Astrocyte of the hippocampus (primary cell): ENCODE results near the gene TMEM38A.
"Not testable (repeated sequence)": the region's sequence is repeated elsewhere in the genome, so short reads cannot be mapped to it uniquely, and the experiment has no call there.

Experiments
- DNase-seq: peaks from one replicate; pipeline ENCODE4 v3.0.0; 2011; ENCODE audit warnings: low read depth, low spot score

The TMEM38A gene

DNA sequence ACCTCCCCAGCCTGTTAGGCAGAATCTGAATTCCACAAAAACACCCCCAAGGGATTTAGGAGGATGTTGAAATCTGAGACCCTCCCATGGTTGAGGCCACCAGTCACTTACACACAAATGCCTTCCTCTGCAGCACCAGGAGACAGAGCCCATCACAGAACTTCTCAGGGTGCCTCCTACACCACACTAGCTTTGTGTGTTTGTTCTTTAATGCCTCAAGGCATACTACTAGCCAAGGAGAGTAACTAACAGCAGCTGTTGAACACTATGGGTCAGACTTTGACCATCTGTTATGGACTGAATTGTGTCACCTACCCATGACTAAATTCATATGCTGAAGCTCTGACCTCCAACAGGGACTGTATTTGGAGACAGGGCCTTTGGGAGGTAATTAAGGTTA lies 23.4 kb upstream of the TMEM38A start:
- DNase-seq = no peak

DNA sequence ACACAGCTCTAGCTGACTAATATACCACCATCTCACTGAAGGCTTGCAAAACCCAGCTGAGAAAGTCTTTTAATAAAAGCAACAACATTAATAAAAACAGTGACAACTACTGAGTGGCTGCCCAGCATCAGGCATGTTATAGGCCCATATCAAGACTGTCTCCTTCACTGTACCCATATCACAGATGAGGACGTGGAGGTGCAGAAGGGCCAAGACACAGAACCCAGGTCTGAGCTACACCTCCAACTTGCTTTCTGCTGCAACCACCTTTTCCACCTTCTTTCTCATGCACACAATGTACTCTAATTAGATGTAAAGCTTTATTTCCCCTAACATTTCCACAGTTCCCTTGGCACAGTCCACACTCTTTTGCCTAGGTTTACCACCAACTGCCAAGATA lies 22.3 kb upstream of the TMEM38A start:
- DNase-seq = no peak

DNA sequence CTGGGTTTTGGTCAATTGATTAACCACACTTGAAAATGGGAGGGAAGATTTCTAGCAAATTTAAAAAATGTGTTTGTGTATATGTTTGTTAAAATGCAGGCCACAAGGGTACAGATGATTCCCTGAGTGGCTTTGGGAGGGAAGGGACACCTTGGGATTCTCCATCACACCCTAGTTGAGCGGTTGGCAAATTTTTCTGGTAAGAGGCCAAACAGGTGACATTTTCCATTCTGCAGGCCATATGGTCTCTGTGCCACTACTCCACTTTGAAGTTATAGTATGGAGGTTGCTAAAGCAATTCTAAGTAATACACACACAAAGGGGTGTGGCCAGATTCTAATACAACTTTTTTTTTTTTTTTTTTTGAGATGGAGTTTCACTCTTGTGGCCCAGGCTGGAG lies 20.0 kb upstream of the TMEM38A start:
- no peak for DNase-seq

DNA sequence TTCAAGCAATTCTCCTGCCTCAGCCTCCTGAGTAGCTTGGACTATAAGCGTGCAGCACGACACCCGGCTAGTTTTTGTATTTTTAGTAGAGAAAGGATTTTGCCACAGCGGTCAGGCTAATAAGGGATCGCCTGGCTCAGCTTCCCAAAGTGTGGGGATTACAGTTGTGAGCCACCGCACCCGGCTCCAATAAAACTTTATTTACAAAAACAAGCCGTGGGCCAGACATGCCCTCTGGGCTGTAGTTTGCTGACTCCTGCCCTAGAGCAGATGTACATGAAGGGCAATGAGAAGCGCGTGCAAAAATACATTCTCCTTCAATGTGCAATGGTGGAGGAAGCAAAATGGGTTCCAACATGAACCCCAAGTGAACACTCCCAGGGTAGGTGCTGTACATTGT lies 19.2 kb upstream of the TMEM38A start:
- no peak for DNase-seq

DNA sequence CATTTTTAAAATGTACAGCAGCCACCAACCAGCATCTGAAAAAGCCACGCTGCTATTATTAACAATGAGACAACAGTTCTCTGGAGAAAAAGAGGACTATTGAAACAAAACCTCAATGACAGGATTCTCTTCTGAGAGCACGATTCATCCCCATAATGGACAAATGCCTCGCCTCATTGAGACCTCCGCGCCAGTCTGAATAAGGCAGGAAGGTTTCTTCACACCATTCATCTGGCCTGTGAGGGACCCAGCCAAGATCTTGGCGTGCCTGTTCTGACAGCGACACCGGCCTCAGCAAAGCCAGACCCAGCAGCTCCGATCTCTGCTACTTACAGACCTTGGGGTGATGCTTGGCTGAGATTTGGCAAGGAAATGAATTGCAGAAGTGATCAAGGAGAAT lies 15.8 kb upstream of the TMEM38A start:
- DNase-seq = no peak

DNA sequence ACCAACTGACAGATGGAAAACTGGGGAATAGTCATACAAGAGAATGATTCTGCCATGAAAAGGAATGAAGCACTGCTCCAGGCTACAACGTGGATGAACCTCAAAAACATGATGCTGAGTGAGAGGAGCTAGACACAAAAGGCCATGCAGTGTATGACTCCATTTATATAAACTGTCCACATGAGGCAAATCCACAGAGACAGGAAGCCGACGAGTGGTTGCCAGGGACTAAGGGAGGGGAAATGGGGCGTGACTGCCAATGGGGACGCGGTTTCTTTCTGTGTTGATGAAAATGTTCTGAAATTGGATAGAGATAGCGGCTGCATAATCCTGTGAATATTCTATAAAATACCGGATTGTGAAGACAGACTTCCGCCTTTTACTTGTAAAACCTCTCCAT lies 11.2 kb upstream of the TMEM38A start:
- no peak for DNase-seq

DNA sequence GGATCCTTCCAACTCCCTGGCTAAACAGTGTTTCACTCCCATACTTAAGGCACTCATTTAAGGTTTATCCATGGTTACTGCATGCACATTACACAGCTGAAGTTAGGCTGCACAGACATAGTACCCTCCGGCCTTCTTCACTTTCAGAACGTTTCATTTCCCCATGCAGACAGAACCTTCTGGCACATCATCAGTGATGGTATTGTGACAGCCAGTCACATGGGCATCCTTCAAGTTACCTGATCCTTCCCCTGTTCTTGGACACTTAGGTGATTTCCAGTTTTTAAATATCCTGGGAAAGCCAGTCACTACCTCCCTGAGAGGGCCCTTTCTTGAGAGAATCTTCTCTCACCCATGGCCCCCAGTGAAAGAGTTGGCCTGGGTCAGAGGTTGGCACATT lies 10.1 kb upstream of the TMEM38A start:
- DNase-seq = no peak

DNA sequence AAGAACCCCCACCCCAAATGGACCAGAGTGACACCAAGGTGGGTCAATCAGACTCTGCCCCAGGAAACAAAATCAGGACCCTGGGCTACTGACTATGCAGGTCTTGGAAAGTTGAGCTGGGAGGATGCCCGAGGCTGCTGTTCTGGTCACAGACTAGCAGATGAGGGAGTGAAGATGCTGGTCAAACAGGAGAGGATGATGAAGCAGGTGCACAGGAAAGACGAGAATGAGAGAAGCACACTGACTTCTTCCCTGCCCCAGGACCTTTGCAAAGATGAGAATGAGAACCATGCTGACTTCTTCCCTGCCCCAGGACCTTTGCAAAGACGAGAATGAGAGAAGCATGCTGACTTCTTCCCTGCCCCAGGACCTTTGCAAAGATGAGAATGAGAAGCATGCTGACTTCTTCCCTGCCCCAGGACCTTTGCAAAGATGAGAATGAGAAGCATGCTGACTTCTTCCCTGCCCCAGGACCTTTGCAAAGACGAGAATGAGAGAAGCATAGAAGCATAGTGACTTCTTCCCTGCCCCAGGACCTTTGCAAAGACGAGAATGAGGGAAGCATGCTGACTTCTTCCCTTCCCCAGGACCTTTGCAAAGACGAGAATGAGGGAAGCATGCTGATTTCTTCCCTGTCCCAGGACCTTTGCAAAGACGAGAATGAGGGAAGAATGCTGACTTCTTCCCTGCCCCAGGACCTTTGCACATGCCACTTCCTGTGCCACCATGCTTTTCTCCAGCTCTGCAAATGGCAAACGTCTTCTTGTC lies 9.3 kb upstream of the TMEM38A start:
- not testable (repeated sequence) for DNase-seq

DNA sequence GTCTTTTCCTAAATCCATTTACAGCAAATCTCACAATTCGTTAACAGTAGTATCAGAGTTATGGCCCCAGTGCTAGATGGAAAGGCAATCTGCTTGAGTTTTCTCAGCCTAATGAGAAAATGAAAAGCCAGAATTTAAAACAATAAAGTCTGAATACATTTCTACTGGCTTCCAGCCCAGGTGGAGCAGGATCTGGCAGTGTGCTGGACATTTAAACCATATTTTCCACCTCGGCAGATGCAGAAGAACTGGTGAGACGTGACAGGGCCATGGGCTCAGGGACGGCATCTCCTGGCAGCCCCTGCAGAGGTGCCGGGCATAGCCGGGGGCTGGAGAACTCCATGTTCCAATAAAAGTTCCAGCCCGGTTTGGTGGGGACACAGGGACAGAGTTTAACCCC lies 8.1 kb upstream of the TMEM38A start:
- DNase-seq = no peak

DNA sequence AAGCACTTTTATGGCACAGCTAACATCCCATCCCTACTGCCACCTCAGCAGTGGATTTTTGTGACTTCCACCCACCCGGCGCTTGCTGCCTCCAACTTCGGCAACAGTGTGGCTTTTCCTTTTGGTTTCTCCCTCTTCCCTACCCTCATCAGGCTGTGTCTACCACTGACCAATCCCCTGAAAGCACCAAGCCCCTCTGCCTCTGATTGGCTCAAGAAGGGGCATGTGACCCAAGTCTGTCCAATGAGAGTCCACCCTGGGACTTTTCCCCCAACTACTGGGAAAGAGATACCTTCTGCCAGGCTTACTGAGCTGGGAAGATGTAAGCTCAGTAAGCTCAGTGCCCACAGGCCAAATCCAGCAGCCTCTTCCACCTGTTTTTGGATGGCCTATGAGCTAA lies 6.8 kb upstream of the TMEM38A start:
- DNase-seq = peak; percentile 7

DNA sequence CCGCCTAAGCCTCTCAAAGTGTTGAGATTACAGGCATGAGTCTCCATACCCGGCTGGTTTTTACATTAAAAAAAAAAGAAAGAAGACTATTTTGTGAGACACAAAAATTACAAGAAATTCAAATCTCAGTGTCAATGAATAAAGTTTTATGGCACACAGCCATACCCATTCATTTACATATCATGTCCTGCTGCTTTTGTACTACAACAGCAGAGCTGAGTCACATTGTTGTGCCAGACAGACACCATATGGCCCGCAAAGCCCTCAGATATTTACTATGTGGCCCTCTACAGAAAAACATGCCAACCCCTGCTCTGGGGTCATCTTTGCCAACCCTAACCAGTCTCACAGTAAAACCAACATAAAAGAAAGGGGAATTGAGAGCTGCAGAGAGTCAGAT lies 6.3 kb upstream of the TMEM38A start:
- peak; percentile 25 for DNase-seq

DNA sequence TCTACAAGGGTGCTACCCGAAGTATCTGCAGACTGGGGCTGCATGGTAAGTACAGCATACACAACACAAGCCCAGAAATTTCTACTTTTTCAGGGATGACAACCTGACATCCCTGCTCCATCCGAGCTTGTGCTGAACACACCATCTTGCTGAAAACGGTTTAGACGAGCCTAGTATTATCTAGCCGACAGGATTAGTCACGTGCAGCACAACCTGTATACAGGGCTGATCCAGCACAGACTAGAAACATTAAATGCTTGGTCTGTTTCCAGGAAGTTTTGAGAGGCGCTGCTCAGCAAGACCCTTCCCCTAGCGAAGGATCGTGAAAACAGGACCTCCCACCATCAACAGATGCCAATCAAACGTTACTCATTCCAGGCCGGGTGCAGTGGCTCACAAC lies 5.2 kb upstream of the TMEM38A start:
- no peak for DNase-seq

DNA sequence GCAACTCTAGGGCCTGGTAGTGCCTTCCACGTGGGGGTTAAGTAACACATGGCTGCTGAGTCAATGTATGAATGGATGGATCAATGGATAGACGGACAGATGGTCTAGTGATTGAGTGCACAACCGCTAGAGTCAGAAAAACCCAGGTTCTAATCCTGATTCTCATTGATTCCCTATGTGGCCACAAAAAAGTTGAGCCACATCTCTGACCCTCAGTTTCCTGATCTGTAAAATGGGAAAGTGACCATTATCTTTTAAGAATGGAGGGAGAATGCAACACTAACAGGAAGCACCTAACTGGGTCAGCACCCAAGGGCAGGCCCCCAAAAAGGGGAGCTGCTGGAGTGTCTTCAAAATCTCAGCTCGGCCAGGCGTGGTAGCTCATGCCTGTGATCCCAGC lies 3.6 kb upstream of the TMEM38A start:
- no peak for DNase-seq

DNA sequence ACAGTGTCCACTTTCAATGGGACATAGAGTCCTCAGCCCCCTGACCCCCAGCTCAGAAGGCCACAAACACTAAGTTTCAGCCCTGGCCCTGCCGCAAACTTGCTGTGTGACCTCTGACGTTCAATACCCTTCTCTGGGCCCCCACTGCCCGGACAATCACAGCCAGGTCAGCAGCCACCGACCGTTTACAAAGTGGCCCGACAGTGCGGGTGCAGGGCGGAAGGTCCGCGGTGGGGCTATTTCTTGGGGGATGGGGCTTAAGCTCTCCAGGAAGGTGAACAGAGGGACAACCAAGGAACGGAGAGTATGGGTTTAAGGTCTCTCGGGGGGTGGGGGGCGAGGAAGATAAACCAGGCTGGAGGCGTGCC lies 1.5 kb upstream of the TMEM38A start:
- no peak for DNase-seq

DNA sequence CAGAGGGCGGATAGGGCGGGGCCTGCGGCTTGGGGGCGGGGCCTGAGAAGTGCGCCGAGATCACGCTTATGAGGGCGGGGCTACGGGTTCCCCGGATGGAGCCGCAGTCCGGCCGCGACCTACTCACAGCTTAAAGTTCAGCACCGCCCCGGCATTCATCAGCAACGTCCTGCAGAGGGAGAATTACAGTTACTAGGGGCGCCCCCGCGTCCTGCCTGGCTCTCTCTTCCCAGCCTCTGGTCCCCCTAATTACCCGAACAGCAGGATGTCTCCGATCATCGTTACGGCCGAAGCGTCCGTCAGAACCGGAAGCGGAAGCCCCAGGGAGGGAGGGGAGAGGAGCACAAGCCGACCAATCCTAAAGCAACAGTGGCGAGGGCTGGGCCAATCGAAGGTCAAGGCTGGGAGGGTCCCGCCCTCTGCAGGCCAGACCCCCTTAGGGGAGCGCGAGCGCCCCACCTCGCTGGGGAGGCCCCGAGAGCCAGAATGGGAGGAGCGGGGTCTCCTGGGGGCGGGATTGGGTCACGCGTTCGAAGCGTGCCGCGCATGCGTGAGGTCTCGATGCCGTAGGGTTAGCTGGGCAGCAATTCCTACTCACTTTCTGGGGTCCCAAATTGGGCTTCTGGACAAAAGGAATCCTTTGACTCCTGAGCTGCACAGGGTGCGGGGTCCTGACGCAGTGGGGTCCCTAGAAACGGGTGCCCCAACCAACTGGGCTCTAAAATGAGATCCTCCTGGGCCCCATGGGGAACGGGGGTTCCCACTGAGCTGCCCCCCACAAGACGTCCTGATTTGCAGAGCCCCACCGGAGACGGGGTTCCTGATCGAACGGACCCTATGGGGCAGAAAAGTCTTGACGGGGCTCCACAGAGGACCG lies 869 bp upstream of the TMEM38A start, which contains the start of gene SMIM7:
Gene SMIM7 (minus strand): TSS at position 313 of the 877 bp plus-strand sequence. CDS start 34 bp downstream, at position 279.
- peak; percentile 99 for DNase-seq

DNA sequence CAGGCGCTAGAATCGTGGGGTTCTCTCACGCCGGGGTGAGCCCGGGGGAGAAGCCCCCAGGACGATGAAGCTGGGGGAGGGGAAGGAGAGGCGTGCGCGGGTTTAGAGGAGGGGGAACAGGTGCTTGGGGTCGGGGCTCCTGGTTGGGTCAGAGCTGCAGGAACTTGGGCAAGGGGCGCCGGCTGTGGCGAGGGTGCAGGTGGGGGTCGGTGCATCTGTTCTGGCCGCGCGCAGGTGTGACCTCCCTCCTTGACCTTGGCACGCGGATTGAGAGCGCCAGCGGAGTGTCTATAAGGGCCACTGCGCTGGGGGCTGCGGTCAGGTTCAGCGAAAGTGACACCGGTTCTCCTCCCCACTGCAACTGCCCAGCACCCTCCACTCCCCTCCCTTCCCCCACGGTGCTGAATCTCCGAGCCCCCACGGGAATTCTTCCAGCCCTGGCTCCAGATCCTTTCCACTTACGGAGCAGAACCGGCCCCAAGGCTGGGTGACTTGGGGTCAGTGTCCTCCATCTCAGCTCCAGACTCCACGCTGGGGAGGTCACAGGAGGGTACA lies 618 bp downstream of the TMEM38A start:
- DNase-seq = peak; percentile 11

DNA sequence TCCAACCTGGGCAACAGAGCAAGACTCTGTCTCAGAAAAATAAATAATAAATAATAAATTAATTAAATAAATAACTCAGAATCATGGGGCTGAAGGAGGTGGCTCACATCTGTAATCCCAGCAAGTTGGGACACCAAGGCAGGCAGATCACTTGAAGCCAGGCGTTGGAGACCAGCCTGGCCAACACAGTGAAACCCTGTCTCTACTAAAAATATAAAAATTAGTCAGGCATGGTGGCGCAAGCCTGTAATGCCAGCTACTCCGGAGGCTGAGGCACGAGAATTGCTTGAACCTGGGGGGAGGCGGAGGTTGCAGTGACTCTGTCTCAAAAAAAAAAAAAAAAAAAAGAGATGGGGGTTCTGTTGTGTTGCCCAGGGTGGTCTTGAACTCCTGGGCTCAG lies 7.2 kb downstream of the TMEM38A start:
- no peak for DNase-seq

DNA sequence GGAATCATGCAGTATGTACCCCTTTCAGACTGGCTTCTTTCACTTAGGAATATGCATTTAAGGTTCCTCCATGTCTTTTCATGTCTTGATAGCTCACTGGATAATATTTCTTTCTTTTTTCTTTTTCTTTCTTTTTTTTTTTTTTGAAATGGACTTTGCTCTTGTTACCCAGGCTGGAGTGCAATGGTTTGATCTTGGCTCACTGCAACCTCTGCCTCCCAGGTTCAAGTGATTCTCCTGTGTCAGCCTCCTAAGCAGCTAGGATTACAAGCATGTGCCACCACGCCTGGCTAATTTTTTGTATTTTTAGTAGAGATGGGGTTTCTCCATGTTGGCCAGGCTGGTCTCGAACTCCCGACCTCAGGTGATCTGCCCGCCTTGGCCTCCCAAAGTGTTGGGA lies 7.8 kb downstream of the TMEM38A start:
- not testable (repeated sequence) for DNase-seq

DNA sequence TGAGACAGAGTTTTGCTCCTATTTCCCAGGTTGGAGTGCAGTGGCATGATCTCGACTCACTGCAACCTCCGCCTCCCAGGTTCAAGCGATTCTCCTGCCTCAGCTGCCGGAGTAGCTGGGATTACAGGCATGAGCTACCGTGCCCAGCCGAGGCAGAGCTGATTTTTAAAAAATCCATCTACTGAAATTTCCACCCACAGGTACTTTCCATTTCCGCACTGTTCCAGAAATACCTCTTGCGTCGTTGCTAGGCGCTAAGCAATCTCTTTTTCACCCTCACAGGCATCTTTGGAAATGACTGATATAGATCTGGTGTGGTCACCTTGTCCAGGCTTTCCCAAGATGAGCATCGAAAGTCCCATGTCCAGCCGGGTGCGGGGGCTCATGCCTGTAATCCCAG lies 9.4 kb downstream of the TMEM38A start:
- DNase-seq = no peak

DNA sequence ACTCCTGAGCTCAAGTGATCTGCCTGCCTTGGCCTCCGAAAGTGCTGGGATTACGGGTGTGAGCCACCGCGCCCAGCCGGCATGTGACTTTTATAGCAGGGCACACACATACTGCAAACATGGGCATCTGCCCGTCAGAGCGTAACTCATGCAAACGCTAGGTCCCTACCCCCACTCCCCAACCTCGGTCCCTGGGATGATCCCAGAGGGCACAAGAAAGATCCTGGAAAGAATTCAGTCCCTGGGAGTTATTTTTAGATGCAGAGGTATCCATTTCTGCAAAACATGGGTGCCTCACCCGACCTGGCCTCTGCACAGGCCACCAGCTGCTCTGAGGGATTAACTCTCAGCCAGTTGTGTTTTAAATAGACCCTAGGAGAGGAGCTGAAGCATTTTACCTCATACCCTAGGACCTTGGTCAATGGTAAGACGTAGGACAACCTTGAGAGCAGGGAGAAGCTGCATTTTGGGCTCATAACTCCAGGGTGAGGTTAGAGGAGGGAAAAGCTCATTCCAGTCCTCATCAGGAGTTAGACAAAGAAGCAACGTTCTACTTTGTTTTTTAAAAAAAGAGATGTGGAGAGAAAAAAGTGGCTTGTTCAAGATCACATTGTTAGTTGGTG lies 10.8 kb downstream of the TMEM38A start:
- DNase-seq = no peak

DNA sequence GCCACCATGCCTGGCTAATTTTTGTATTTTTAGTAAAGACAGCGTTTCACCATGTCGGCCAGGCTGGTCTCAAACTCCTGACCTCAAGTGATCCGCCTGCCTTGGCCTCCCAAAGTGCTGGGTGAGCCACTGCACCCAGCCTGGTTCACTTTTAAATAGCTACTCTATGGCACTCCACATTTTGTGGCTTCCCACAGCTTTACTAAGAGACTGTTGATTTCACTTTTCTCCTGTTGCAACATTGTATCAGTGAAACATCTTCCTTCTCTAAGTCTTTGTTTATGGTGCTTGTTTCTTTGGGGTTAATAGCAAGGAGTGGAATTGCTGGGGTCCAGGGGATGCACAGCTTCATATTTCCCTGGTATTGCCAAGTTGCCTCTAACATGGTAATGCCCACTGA lies 12.3 kb downstream of the TMEM38A start:
- no peak for DNase-seq

DNA sequence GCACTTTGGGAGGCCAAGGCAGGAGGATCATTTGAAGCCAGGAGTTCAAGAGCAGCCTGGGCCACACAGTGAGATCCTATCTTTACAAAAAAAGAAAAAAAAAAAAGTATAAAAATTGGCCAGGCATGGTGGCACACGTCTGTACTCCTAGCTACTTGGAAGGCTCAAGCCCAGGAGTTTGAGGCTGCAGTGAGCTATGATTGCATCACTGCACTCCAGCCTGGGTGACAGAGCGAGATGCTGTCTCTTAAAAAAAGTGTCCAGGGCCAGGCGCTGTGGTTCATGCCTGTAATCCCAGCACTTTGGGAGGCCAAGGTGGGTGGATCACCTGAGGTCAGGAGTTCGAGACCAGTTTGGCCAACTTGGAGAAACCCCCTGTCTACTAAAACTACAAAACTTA lies 12.9 kb downstream of the TMEM38A start:
- not testable (repeated sequence) for DNase-seq
